Lower leg skin (tissue), 3 donors: ENCODE measurements around the gene TBC1D32.

Experiments
- CTCF ChIP-seq, 3 donors: fragments of 450-650 bp; IDR thresholded peaks; one replicate each; pipeline ENCODE4 v1.5.1; 2016; ENCODE audit warnings: antibody characterized with exemption in 3 of 3, mild to moderate bottlenecking in 3 of 3, moderate library complexity in 2 of 3
- POLR2A ChIP-seq, 2 donors: fragments of 450-650 bp; IDR thresholded peaks; one replicate each; pipeline ENCODE4 v1.6.1; 2016 to 2017; ENCODE audit warnings: antibody characterized with exemption in 2 of 2, mild to moderate bottlenecking in 1 of 2, moderate library complexity in 1 of 2

- TF ChIP-seq CTCF (IDR thresholded peaks at IDR 0.05): no peak
- no peak for TF ChIP-seq POLR2A (IDR thresholded peaks at IDR 0.05)
These were observed 192.2 kb downstream of the TBC1D32 start for GRCh38 chr6:121142093-121142492.
